ENCODE data around the gene MAB21L1. TPM values are rescaled to one million over a fixed set of nuclear protein-coding genes. Genes with fewer than 3 reads are reported as not detected.

The MAB21L1 gene
- total and polyA plus RNA-seq, 2 of the 8 experiments (the other 6 are each of a cell fraction or from before 2014, with no cell fraction given) = not detected

DNA sequence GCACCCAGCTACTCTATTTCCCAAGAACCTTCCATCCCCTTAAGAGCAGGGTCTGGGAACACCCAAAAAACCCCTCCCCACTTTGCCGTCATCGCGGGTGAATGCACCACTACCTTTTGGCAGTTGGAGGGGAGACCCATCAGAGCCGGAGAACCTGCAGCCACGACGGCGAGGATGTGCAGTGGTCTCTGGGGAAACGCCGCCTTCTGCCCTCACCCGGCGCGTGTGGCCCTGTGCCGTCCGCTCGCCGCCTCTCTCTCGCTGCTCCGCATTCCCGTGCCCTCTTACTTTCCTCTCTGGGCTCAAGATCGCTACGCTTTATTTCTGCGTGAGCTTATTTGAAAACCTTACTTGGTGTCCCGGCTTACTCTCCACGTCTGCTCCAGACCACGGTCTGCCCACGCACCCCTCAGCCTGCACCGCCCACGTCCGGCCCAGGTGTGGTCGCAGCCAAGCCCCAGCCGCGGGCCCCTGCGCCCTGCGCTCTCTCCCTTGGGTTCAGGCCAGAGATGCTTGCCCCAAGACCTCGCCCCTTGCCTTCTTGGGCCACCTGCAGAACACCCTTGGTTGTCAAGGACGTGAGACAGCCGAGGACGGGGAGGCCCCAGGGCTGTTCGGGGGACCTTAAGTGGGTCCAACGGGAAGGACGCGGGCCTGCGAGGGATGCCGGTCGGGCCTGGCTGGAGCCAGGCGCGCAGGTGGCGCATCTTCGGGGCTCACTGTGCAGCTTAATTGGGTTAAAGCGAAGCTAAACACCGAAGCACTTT is 2.0 kb upstream of the MAB21L1 start (continued):
- TF ChIP-seq HDAC2 (IDR thresholded peaks at IDR 0.05; ENCODE audit: borderline replicate concordance in 1 of 2, low read depth in 2 of 2, low read length in 2 of 2) (no peak), MAFK (IDR thresholded peaks at IDR 0.05; ENCODE audit: low read depth, low read length) (no peak), CHD1 (IDR thresholded peaks at IDR 0.05; ENCODE audit: low read depth, low read length) (no peak), KDM4A (IDR thresholded peaks at IDR 0.05; ENCODE audit: low read depth, low read length, severe bottlenecking) (peak; percentile 60), RBBP5 (IDR thresholded peaks at IDR 0.05; ENCODE audit: borderline replicate concordance, low read depth, low read length) (0 out of 2 replicates have a peak, but pooled peaks have one; percentile 40), JUN (IDR thresholded peaks at IDR 0.05; ENCODE audit: low read depth, low read length) (no peak), CTBP2 (IDR thresholded peaks at IDR 0.05; ENCODE audit: borderline replicate concordance, insufficient read depth, insufficient read length, low read length) (no peak), FOSL1 (IDR thresholded peaks at IDR 0.05; ENCODE audit: insufficient read depth, low read depth, low read length) (no peak), GABPA (IDR thresholded peaks at IDR 0.05; ENCODE audit: borderline replicate concordance, insufficient read depth, low read length) (no peak), CBX8 (IDR thresholded peaks at IDR 0.05; ENCODE audit: borderline replicate concordance, low read depth, low read length) (no peak), ZNF274 (IDR thresholded peaks at IDR 0.05; ENCODE audit: borderline replicate concordance, extremely low read depth, low read length) (no peak), TBP (IDR thresholded peaks at IDR 0.05; ENCODE audit: low read depth, low read length) (no peak)
- TF ChIP-seq, protein P1, sequence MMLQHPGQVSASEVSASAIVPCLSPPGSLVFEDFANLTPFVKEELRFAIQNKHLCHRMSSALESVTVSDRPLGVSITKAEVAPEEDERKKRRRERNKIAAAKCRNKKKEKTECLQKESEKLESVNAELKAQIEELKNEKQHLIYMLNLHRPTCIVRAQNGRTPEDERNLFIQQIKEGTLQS (IDR thresholded peaks at IDR 0.05; ENCODE audit: insufficient read depth, low read depth, low read length) = no peak

Data from H1 (cell line).